ENCODE measurements around the gene AADACL3.
"Not testable (repeated sequence)": the region's sequence is repeated elsewhere in the genome, so short reads cannot be mapped to it uniquely, and the experiment has no call there.

The AADACL3 gene

GRCh38 chr1:12713651-12714050 is 2.3 kb upstream of the AADACL3 start:
- in situ Hi-C loops (cut with HindIII; ENCODE audit: low sequenced_read_pairs), result not testable (repeated sequence)

DNA sequence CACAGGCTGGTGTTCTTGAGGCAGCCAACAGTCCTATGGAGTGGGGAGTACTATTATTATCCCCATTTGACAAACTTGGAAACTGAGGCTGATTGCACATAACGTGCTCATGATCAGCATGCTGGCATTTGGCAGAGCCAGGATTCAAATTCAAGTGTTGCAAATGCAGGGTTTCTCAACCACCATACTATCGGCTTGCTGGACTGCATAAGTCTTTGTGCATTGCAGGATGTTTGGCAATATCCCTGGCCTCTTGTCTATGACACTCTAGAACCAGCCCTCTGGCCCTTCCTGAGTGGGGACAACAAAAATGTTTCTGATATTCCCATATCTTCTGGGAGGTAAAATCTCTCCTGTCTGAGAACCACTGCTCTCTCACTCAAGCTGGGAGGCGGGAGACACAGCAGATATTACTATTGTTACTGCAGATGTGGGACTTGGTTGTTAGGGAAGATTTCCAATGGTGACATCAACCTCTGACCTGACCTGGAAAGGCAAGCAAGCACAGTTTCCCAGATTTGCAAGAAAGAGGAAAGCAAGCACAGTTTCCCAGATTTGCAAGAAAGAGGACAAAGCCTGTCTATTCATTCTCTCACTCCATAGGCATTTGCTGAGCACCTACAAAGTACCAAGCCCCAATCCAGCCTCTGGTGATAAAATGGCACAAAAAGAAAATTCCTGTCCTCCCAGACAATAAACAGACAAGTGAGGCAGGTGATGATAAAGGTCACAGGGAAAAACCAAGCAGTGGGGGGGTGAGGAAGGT is 1.0 kb upstream of the AADACL3 start:
- in situ Hi-C loops (cut with HindIII; ENCODE audit: low sequenced_read_pairs), result no loop called here

GRCh38 chr1:12717301-12717838 is 1.5 kb downstream of the AADACL3 start:
- in situ Hi-C loops (cut with HindIII; ENCODE audit: low sequenced_read_pairs), result no loop called here

DNA sequence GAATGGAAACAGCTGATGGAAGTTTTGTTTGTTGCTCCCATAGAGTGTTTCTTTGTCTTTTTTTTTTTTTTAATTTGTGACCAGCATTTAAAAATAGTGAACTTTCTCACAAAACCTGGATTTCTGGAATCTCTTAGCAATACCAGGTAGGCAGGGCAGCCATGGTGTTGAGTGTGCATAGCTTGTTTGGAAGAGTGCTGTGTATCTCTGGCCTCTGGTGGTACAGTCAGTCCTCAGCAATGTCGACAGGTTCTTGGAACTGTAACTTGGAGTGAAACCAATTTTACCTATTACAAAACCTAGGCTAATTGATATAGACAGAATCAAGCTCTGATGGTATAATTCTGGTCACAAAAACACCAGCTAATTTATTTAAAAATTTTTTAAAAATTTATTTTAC is 6.7 kb downstream of the AADACL3 start:
- in situ Hi-C loops (cut with HindIII; ENCODE audit: low sequenced_read_pairs), result no loop called here

DNA sequence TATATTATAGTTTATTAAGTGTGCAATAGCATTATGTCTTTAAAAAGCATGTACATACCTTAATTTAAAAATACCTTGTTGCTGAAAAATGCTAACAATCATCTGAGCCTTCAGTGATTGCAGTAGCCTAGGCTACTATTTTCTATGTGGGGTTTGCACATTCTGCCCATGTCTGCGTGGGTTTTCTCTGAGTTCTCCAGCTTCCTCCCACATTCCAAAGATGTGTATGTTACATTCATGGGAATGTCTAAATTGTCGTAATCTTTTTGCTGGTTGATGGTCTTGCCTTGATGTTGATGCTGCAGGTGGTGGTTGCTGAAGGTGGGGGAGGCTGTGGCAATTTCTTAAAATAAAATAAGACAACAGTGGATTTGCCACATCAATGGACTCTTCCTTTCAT is 12.5 kb downstream of the AADACL3 start:
- in situ Hi-C loops (cut with HindIII; ENCODE audit: low sequenced_read_pairs), result no loop called here

DNA sequence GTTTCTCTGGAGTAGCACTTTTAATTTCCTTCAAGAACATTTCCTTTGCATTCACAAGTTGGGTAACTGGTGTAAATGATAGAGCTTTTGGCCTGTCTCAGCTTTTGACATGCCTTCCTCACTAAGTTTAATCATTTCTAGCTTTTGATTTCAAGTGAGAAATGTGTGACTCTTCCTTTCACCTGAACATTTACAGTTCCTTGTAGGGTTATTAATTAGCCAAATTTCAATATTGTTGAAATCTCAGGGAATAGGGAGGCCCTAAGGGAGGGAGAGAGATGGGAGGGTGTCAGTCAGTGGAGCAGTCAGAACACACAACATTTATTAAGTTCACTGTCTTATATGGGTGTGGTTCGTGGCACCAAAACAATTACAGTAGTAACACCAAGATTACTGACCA is 14.2 kb downstream of the AADACL3 start:
- in situ Hi-C loops (cut with HindIII; ENCODE audit: low sequenced_read_pairs), result no loop called here

DNA sequence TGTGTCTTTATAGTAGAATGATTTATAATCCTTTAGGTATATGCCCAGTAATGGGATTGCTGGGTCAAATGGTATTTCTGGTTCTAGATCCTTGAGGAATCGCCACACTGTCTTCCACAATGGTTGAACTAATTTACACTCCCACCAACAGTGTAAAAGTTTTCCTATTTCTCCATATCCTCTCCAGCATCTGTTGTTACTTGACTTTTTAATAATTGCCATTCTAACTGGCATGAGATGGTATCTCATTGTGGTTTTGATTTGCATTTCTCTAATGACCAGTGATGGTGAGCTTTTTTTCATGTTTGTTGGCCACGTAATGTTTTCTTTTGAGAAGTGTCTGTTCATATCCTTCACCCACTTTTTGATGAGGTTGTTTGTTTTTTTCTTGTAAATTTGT is 15.2 kb downstream of the AADACL3 start:
- in situ Hi-C loops (cut with HindIII; ENCODE audit: low sequenced_read_pairs), result not testable (repeated sequence)

- in situ Hi-C loops (cut with HindIII; ENCODE audit: low sequenced_read_pairs), result no loop called here
Observed at GRCh38 chr1:12734651-12735050, 18.7 kb downstream of the AADACL3 start.

GRCh38 chr1:12738934-12739333 is 23.0 kb downstream of the AADACL3 start:
- in situ Hi-C loops (cut with HindIII; ENCODE audit: low sequenced_read_pairs), result no loop called here

- in situ Hi-C loops (cut with HindIII; ENCODE audit: low sequenced_read_pairs), result no loop called here
Observed at GRCh38 chr1:12739613-12740012, 23.7 kb downstream of the AADACL3 start.

DNA sequence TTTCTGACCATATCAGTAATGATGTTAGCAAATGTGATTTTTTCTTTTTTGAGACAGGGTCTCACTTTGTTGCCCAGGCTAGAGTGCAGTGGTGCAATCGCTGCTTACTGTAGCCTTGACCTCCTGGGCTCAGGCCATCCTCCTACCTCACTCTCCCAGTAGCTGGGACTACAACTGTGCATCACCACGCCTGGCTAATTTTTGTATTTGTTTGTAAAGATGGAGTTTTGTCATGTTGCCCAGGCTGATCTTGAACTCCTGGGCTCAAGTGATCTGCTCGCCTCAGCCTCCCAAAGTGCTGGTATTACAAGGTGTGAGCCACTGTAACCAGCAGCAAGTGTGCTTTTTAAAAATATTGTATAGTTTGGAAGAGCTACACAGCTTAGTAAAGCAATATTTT is 26.0 kb downstream of the AADACL3 start:
- in situ Hi-C loops (cut with HindIII; ENCODE audit: low sequenced_read_pairs), result no loop called here

GRCh38 chr1:12745126-12745991 is 29.4 kb downstream of the AADACL3 start:
- in situ Hi-C loops (cut with HindIII; ENCODE audit: low sequenced_read_pairs), result no loop called here

- in situ Hi-C loops (cut with HindIII; ENCODE audit: low sequenced_read_pairs), result no loop called here
Observed at GRCh38 chr1:12745992-12746323, 30.0 kb downstream of the AADACL3 start, which contains the start of gene CFAP107. TSS of gene CFAP107 (plus strand) at chr1:12746200. CDS start at chr1:12746431, 231 bp downstream.

DNA sequence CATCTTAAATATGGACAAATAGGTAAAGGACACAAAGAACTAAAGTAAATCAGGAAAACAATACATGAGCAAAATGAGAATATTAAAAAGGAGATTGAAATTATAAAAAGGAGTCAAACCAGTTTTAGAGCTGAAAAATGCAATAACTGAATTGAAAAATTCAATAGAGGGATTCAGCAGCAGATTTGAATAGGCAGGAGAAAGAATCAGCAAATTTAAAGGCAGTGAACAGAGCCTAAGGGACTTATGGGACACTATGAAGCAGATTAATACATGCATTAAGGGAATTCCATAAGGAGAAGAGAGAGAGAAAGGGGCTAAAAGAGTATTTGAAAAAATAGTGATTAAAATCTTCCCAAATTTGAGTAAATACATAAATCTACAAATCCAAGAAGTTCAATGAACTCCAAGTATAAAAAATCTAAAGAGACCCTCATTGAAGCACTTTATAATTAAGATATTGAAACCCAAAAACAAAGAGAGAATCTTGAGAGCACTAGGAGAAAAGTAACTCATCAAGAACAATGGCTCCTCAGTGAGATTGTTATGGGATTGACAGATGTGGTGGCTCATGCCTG is 33.0 kb downstream of the AADACL3 start:
- in situ Hi-C loops (cut with HindIII; ENCODE audit: low sequenced_read_pairs), result no loop called here

- in situ Hi-C loops (cut with HindIII; ENCODE audit: low sequenced_read_pairs), result no loop called here
Observed at GRCh38 chr1:12754738-12755137, 38.8 kb downstream of the AADACL3 start.

DNA sequence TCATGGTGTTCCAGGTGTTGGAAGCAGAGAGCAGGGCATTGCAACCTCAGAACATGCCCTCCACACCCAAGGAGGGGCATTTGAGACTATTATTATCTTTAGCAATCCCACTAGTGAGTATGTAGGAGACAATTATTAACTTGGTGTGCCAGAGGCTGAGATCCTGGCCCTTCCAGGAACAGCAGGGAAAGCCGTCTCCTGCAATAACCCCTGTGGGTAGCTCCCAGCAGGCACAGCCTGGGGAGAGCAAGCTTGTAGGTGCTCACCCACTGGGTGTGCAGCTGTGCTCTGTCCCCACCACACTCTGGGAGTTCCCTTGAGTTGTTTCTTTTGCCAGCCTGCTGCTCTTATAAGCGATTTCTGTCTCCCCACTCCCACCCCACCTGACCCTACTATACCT is 40.4 kb downstream of the AADACL3 start:
- in situ Hi-C loops (cut with HindIII; ENCODE audit: low sequenced_read_pairs), result no loop called here

DNA sequence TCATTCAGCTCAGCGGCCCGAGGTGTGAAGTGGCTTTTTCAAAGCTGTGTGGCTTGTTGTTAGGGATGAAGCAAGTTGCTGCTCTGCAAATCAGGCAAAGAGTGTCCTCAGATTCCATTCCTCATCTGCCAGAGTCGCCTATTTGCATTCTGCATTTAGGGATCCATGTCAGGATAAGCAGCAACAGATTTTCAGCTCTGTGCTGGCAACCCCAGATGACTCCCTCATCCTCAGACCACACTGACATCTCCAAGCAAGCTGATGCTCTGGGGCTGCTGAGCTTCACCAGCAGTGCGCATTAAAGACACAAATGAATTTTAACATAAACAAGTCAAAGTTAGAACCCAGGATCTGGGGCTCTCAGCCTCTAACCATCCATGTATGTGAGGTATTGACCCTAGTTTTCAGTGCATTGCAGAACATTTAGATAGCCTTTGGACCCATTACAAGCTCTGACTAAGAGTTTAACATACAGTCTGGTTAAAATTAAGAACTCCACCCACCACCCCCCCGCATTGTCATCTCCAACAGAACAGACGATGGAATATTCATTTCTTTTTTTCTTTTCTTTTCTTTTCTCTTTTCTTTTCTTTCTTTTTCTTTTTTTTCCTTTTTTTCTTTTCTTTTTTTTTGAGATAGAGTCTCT is 41.0 kb downstream of the AADACL3 start:
- in situ Hi-C loops (cut with HindIII; ENCODE audit: low sequenced_read_pairs), result no loop called here

GRCh38 chr1:12757836-12758235 is 41.9 kb downstream of the AADACL3 start:
- in situ Hi-C loops (cut with HindIII; ENCODE audit: low sequenced_read_pairs), result no loop called here

DNA sequence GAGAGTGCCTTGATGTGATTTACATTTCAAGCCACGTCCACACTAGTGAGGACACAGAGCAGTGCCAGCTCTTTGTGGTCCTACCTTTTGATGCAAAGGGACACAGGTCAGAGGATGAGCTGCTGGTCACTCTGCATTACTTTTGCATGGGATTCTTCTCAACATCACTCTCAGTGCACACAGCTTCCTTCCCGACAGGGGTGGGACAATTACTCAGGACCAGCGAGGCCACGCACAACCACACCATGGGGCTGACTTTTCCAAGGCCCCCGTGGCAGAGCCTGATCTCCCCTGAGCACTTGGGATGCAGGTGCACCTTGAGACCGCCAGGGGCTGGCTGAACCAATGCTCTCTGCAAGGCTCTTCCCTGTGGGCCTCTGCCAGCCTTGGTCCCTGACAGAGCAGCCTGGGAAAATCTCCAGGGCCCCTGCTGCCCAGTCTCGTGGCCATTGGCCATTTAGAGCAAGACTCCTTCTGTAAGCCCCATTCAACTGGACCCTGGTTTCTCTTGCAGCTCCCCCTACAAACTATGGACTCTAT is 44.4 kb downstream of the AADACL3 start:
- in situ Hi-C loops (cut with HindIII; ENCODE audit: low sequenced_read_pairs), result no loop called here

GRCh38 chr1:12761781-12762180 is 45.9 kb downstream of the AADACL3 start:
- in situ Hi-C loops (cut with HindIII; ENCODE audit: low sequenced_read_pairs), result no loop called here

- in situ Hi-C loops (cut with HindIII; ENCODE audit: low sequenced_read_pairs), result no loop called here
Observed at GRCh38 chr1:12762766-12763165, 46.9 kb downstream of the AADACL3 start.

All from endothelial cell of hepatic sinusoid (primary cell).